NCI-H1930 (cell line): ENCODE data around the gene SHROOM2.

Experiments used
- DNase-seq, 2 experiments: peaks; one replicate each; lab custom pipeline; 2025; lab: John Stamatoyannopoulos, UW

Gene SHROOM2

DNA sequence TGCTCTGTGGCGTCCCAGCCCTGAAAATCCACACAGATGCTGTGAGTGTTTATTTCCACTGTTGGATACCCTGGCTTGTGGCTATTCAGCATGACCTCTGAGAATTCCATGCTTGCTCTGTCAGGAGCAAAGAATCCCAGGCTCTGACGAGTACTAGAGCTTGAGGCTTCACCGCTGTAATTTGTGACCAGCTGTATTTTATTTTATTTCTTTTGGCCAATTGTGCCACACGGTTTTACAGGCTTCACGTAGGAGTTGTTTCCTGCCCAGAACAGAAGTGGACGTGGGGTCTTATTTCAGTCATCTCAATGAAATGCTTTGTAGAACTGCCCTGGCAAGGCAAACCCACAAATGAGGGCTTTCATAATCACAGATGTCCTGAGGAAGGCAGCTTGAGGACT lies 111.5 kb downstream of the SHROOM2 start:
- no peak for DNase-seq

GRCh38 chrX:9899640-9900111 lies 113.4 kb downstream of the SHROOM2 start:
- no peak for DNase-seq

DNA sequence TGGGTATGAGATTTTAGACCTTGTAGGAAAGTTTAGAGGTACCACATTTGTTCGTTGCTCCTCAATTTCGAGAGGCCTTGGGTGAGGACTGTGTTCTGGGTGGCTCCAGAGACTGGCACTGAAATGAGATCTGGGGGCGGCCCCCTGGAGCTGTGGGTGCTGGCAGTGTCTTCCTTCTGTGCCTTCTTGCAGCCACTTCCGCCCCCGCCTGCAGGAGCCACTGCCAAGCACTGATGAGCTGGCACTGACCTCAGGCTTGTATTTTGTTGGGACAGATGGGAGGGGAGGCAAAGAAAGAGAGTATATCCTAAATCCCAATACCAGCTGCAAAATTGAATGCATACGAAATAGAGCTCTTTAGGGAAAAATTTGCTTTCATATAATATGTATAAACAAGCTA lies 116.4 kb downstream of the SHROOM2 start:
- no peak for DNase-seq

DNA sequence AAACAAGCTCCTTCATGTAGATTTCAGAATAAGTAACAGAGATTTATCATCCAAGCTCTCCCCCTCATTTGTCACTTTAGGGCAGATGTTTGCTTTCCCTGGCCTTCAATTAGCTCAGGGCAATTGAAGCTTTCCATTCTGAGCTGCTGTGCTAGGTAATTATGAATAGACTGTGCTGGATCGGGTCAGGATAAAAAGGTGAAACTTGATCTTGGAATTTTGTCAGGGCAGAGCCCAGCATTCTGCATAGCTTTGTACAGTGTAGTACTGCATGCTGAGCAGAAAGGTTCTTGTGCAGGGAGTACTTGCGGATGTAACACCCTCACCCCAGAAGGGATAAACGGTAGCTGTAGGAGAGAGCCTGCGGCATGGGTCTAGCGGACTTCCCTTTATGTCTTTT lies 116.9 kb downstream of the SHROOM2 start:
- DNase-seq, result no peak

GRCh38 chrX:9905288-9905687 lies 119.1 kb downstream of the SHROOM2 start:
- DNase-seq, result no peak

DNA sequence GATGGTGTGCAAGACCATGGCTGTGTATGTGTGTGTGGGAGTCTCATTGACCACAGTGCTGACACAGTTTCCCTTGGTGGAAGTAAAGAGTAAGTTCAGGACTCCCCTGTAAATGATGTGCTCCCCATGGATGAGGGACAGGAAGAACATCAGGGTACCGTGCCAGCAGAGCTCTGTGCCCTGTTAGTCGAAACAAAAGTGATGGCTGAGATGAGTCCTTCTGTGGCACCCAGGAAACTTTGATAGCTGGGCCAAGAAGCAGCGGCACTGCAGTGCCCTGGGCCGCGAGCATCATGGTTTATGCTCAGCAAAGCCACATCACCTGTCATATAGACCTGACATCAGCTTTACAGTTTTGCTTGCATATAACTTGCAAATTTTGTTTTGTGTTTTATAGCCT lies 119.5 kb downstream of the SHROOM2 start:
- DNase-seq, result no peak

DNA sequence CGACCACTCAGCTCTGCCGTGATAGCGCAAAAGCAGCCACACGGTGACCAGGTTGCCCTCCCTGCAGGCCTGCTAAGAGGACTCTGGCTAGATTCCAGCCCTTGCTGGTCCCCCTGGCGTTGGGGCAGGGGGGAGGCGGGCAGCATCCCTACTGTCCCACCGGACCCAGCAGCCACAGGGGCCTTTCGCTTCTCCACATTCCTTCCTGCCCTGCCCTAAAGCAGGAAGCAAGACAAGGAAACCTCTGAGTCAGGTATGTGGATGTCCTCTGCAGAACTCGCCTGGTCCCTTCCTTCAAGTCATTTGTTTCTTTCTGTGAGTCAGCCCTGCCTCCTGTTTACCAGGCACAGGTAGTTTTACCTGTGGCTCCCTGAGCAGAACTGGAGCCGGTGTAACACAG lies 120.7 kb downstream of the SHROOM2 start:
- DNase-seq, result no peak

DNA sequence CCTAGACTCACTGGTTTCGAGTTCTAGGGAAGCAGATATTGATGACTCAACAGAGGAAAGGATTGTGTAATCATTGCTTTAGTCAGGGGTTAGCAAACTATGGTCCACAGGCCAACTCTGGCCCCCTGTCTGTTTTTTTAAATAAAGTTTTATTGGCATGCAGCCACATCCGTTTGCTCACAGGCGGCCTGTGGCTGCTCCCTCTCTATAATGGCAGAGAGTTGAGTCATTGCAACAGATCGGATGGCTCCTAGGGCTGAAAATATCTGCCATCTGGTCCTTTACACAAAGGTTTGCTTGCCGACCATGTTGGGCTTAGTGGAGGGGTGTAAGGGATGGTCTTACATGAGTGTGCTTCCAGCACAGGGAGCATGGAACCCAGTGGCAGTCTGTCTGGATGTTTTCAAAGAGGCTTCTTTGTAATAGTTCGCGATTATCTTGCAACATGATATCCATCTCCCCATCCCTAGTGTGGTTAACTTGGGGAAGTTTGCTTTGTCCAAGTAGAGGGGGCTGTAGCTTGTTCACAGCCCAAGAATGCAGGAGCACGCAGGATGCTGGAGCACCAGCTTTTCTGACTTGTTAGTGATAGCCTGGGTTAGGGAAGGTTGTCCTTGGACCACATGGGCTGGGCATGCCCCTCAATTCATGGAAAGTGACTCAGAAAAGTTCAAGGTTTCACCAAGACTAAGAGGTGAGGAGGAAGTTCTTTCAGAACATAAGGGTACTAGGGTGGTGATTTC lies 121.6 kb downstream of the SHROOM2 start:
- no peak for DNase-seq

GRCh38 chrX:9909254-9909653 lies 123.0 kb downstream of the SHROOM2 start:
- no peak for DNase-seq

GRCh38 chrX:9911487-9911886 lies 125.3 kb downstream of the SHROOM2 start:
- DNase-seq, result no peak

GRCh38 chrX:9912351-9913145 lies 126.3 kb downstream of the SHROOM2 start:
- DNase-seq, result no peak

- no peak for DNase-seq
These were observed 126.9 kb downstream of the SHROOM2 start for GRCh38 chrX:9913146-9913433.

DNA sequence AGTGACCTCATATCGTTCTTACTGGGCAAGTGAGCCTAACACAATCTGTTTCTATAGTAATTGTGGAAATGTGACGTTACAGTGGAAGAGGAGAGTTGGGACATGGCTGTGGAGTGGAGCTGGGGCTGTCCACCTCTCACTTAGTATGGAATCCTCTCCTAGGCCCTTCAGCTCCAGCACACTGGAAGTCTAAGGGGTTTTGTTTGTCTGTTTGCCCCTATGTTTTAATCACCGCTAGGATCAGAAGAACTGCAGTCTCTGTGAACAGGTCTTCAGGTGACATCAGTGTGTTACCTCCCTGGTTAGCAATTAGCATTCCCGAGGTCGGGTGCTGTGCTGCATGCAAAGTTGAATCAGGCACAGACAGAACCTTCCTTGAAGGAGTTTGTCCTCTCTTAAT lies 131.6 kb downstream of the SHROOM2 start:
- DNase-seq, result no peak

- DNase-seq, result no peak
These were observed 133.5 kb downstream of the SHROOM2 start for GRCh38 chrX:9919632-9920172.

DNA sequence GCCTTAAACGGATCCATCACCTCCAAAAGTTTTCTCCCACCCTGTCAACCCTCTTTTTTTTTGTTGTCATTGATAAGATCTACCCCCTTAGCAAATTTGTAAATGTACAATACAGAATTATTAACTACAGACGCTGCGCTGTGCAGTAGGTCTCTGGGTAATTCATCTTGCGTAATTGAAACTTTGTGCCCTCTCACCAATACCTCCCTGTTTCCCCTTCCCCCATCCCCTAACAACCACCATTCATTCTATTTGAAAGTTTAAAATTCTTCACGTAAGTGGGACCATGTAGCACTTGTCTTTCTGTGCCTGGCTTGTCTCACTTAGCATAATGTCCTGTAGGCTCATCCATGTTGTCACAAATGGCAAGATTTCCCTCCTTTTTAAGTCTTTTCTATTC lies 135.2 kb downstream of the SHROOM2 start:
- DNase-seq, result no peak

GRCh38 chrX:9923357-9923756 lies 137.1 kb downstream of the SHROOM2 start:
- no peak for DNase-seq

- no peak for DNase-seq
These were observed 139.8 kb downstream of the SHROOM2 start for GRCh38 chrX:9926002-9926401.

- no peak for DNase-seq
These were observed 141.7 kb downstream of the SHROOM2 start for GRCh38 chrX:9927698-9928482.

DNA sequence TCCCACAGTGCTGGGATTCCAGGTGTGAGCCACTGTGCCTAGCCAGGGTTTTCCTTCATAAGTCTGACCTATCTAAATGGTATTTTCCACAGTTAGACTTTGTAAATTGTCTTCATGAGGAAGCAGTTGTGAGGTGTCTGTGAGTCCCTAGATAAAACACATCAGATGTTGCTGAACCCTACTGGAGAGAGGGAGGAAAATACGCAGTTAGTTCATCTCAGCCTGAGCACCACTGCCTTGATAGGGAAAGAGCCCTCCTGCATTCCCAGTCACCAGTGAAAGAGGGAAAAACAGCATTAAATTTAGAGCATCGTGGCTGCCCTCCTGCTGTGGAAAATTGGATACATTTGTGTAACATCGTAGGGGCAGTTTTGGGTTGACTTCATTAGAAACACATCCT lies 149.2 kb downstream of the SHROOM2 start:
- DNase-seq, result no peak

GRCh38 chrX:9937761-9938160 lies 151.5 kb downstream of the SHROOM2 start:
- DNase-seq, result no peak

- no peak for DNase-seq
These were observed 152.3 kb downstream of the SHROOM2 start for GRCh38 chrX:9938516-9938915.

- no peak for DNase-seq
These were observed 154.2 kb downstream of the SHROOM2 start for GRCh38 chrX:9940421-9940820.

GRCh38 chrX:9942086-9942485 lies 155.9 kb downstream of the SHROOM2 start:
- no peak for DNase-seq
